ENCODE data around the gene NDUFB4.
"Not testable (repeated sequence)": the region's sequence is repeated elsewhere in the genome, so short reads cannot be mapped to it uniquely, and the experiment has no call there.

Gene NDUFB4

DNA sequence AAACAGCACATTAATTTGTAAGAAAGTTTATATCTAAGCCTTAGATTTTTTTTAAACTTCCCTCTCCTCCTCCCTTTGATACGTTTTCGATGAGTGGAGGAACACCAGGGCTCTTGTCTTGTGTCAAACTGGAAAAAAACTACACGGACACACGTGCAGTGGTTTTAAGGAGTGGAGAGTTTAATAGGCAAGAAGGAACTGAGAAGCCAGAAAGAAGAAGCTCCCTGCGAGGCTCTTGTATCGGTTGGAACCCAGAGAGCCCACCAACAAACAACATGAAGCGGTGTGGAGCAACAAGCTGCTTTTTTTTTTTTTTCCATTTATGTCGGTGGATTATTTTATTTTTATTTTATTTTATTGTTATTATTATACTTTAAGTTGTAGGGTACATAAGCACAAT, 18.6 kb downstream of the NDUFB4 start:
- no peak overlapping the region for H3K4me2 ChIP-seq (ENCODE audit: low read depth, low read length)
- DNase-seq, result no peak
- no peaks in the 10 kb centered on the region for H3K27me3 ChIP-seq (replicated peaks; ENCODE audit: insufficient read depth, low read length)
- H3K27ac ChIP-seq (ENCODE audit: low read length), result no peak overlapping the region
- H3K9me2 ChIP-seq (replicated peaks; ENCODE audit: insufficient read depth, low read length), result no peaks in the 10 kb centered on the region
- H4K20me1 ChIP-seq (ENCODE audit: insufficient read depth, low read length), result no peaks in the 10 kb centered on the region
- no peaks in the 10 kb centered on the region for H3K79me2 ChIP-seq (ENCODE audit: low read length)
- H2AFZ ChIP-seq (ENCODE audit: low read length), result no peak overlapping the region
- no peaks in the 10 kb centered on the region for H3K4me1 ChIP-seq (ENCODE audit: low read length)
- H3F3A ChIP-seq (ENCODE audit: insufficient read depth, low read length), result no peaks in the 10 kb centered on the region
- no peak overlapping the region for H3K9ac ChIP-seq (ENCODE audit: low read length)
- no peak for TF ChIP-seq EZH2 (optimal IDR thresholded peaks at IDR 0.05; ENCODE audit: low read depth, low read length)
- TF ChIP-seq EZH2phosphoT487 (IDR thresholded peaks at IDR 0.05; ENCODE audit: low read length), result no peak
- TF ChIP-seq, protein P1, sequence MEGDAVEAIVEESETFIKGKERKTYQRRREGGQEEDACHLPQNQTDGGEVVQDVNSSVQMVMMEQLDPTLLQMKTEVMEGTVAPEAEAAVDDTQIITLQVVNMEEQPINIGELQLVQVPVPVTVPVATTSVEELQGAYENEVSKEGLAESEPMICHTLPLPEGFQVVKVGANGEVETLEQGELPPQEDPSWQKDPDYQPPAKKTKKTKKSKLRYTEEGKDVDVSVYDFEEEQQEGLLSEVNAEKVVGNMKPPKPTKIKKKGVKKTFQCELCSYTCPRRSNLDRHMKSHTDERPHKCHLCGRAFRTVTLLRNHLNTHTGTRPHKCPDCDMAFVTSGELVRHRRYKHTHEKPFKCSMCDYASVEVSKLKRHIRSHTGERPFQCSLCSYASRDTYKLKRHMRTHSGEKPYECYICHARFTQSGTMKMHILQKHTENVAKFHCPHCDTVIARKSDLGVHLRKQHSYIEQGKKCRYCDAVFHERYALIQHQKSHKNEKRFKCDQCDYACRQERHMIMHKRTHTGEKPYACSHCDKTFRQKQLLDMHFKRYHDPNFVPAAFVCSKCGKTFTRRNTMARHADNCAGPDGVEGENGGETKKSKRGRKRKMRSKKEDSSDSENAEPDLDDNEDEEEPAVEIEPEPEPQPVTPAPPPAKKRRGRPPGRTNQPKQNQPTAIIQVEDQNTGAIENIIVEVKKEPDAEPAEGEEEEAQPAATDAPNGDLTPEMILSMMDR (IDR thresholded peaks at IDR 0.05; ENCODE audit: low read length), result no peak
- H3K36me3 ChIP-seq (replicated peaks; ENCODE audit: insufficient read depth, low read length), result no peaks in the 10 kb centered on the region
- H3K9me3 ChIP-seq (replicated peaks; ENCODE audit: insufficient read depth, low read length), result no peaks in the 10 kb centered on the region
- no peak overlapping the region for H3K4me3 ChIP-seq (ENCODE audit: low read length)

DNA sequence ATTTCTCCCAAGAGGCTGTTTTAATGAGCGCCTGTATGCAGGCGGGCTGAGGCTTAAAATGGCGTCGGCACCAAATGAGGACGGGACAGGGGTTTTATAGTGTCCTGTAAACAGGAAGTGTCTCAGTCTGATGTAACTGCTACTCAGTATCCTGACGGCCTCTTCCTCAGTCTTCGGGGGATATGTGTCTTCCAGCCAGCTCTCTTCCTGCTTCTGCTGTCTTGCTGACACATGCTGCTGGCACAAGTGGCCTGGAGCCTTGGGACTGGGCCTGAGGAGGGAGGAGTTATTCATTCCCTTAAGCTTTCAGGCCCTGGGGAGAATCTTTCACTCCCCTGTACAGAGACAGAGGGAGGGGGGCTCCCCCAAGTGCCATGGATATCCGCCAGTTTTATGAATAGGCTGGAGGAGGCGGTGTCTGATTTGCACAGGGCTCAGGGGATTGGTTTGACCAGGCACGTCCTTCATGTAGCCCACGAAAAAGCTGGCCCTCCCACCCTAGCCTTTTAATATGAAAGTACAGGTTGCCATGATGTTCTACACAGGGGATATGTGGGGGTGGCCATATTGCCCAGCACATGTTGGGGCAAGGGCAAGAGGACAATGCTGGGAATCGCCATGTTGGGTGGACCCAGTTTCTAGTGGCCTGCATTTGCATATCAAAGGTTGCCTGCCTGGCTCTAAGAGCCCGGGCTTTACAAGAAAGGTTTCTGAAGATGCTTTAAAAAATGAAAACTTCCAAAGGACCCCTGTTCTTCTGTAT, 19.9 kb downstream of the NDUFB4 start:
- DNase-seq, result no peak
- Histone ChIP-seq H3K27ac (ENCODE audit: low read length) (no peak overlapping the region), H2AFZ (ENCODE audit: low read length) (no peak overlapping the region; the same call in 1 of the 2 replicates), H3K4me1 (ENCODE audit: low read length) (no peaks in the 10 kb centered on the region), H3F3A (ENCODE audit: insufficient read depth, low read length) (no peaks in the 10 kb centered on the region), H3K9me3 (replicated peaks; ENCODE audit: insufficient read depth, low read length) (no peaks in the 10 kb centered on the region), H3K4me3 (ENCODE audit: low read length) (no peak overlapping the region), H3K9me2 (replicated peaks; ENCODE audit: insufficient read depth, low read length) (no peaks in the 10 kb centered on the region), H3K79me2 (ENCODE audit: low read length) (no peaks in the 10 kb centered on the region), H3K27me3 (replicated peaks; ENCODE audit: insufficient read depth, low read length) (no peaks in the 10 kb centered on the region), H3K4me2 (ENCODE audit: low read depth, low read length) (no peak overlapping the region), H3K36me3 (replicated peaks; ENCODE audit: insufficient read depth, low read length) (no peaks in the 10 kb centered on the region), H3K9ac (ENCODE audit: low read length) (no peak overlapping the region), H4K20me1 (ENCODE audit: insufficient read depth, low read length) (no peaks in the 10 kb centered on the region)
- TF ChIP-seq EZH2 (optimal IDR thresholded peaks at IDR 0.05; ENCODE audit: low read depth, low read length) (no peak), EZH2phosphoT487 (IDR thresholded peaks at IDR 0.05; ENCODE audit: low read length) (no peak)
- TF ChIP-seq, protein P1 (IDR thresholded peaks at IDR 0.05; ENCODE audit: low read length), result no peak

- H3K27ac ChIP-seq (ENCODE audit: low read length); H3K4me2 ChIP-seq (ENCODE audit: low read depth, low read length); H4K20me1 ChIP-seq (ENCODE audit: insufficient read depth, low read length); H2AFZ ChIP-seq (ENCODE audit: low read length); H3K9me2 ChIP-seq (replicated peaks; ENCODE audit: insufficient read depth, low read length); H3K9ac ChIP-seq (ENCODE audit: low read length); H3K9me3 ChIP-seq (replicated peaks; ENCODE audit: insufficient read depth, low read length); H3K4me3 ChIP-seq (ENCODE audit: low read length); H3F3A ChIP-seq (ENCODE audit: insufficient read depth, low read length); H3K79me2 ChIP-seq (ENCODE audit: low read length); H3K36me3 ChIP-seq (replicated peaks; ENCODE audit: insufficient read depth, low read length); H3K27me3 ChIP-seq (replicated peaks; ENCODE audit: insufficient read depth, low read length); DNase-seq; H3K4me1 ChIP-seq (ENCODE audit: low read length): not testable (repeated sequence)
These were observed 20.6 kb downstream of the NDUFB4 start for GRCh38 chr3:120616745-120617144.

- Histone ChIP-seq H3K9ac (ENCODE audit: low read length) (no peak overlapping the region), H3K9me3 (replicated peaks; ENCODE audit: insufficient read depth, low read length) (no peaks in the 10 kb centered on the region), H3F3A (ENCODE audit: insufficient read depth, low read length) (no peaks in the 10 kb centered on the region), H3K4me2 (ENCODE audit: low read depth, low read length) (no peak overlapping the region), H3K4me1 (ENCODE audit: low read length) (no peaks in the 10 kb centered on the region), H3K4me3 (ENCODE audit: low read length) (no peak overlapping the region), H3K36me3 (replicated peaks; ENCODE audit: insufficient read depth, low read length) (no peaks in the 10 kb centered on the region), H2AFZ (ENCODE audit: low read length) (no peak overlapping the region), H3K27me3 (replicated peaks; ENCODE audit: insufficient read depth, low read length) (no peaks in the 10 kb centered on the region), H3K27ac (ENCODE audit: low read length) (no peak overlapping the region), H4K20me1 (ENCODE audit: insufficient read depth, low read length) (no peaks in the 10 kb centered on the region), H3K79me2 (ENCODE audit: low read length) (no peaks in the 10 kb centered on the region), H3K9me2 (replicated peaks; ENCODE audit: insufficient read depth, low read length) (no peaks in the 10 kb centered on the region)
- TF ChIP-seq, protein P1 (IDR thresholded peaks at IDR 0.05; ENCODE audit: low read length), result no peak
- no peak for TF ChIP-seq EZH2phosphoT487 (IDR thresholded peaks at IDR 0.05; ENCODE audit: low read length)
- TF ChIP-seq EZH2 (optimal IDR thresholded peaks at IDR 0.05; ENCODE audit: low read depth, low read length), result no peak
- DNase-seq, result no peak
These were observed 26.3 kb downstream of the NDUFB4 start for GRCh38 chr3:120622457-120622856.
